ENCODE results near the gene PRTFDC1. TPM values are rescaled to one million over a fixed set of nuclear protein-coding genes. Genes with fewer than 3 reads are reported as not detected.

Gene PRTFDC1
- total RNA-seq, 2 experiments from 2014 or later = not detected

DNA sequence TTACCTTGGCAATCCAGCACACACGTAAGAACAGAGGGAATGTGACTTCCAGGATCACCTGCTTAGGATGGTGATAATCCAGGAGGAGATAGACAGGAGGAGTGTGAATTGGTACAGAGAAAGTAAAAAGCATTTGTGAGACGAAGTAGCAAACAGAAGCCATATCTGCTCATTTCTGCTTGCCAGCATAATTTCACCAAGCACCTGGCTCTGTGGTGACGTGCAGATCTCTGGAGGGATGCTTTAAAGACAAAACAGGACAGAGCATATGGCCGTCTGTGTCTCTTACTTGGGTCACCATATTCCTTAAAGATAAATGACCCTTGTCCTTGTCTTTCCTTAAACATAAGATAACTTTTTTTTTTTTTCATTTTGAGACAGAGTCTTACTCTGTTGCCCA lies 138.6 kb downstream of the PRTFDC1 start:
- H3K9me2 ChIP-seq (ENCODE audit: insufficient read depth, low read length) = no peaks in the 10 kb centered on the region
- no peak overlapping the region for H2AFZ ChIP-seq (ENCODE audit: low read length)
- H3K4me3 ChIP-seq (ENCODE audit: low read depth, low read length, poor library complexity, severe bottlenecking) = no peak overlapping the region
- intact Hi-C loops (cut with micrococcal nuclease; ENCODE audit: unreplicated experiment) = no loop called here
- ChIA-PET CTCF (ENCODE audit: unreplicated experiment) (no interaction called here), POLR2A (no interaction called here)
- no peaks in the 10 kb centered on the region for H3K9me3 ChIP-seq (ENCODE audit: low read length)
- H3K79me2 ChIP-seq (ENCODE audit: insufficient read depth, low read depth, low read length) = no peaks in the 10 kb centered on the region
- H3K36me3 ChIP-seq (ENCODE audit: insufficient read depth, low read length) = no peaks in the 10 kb centered on the region
- no peak for DNase-seq (ENCODE audit: low spot score)
- no peak for TF ChIP-seq EZH2phosphoT487 (IDR thresholded peaks at IDR 0.05; ENCODE audit: borderline replicate concordance, low read depth, low read length)
- TF ChIP-seq CTCF (conservative IDR thresholded peaks at IDR 0.05; ENCODE audit: low read length) = no peak
- no peaks in the 10 kb centered on the region for H4K20me1 ChIP-seq (ENCODE audit: insufficient read depth, low read length)
- no peak overlapping the region for H3K27ac ChIP-seq (ENCODE audit: low read depth, low read length, poor library complexity, severe bottlenecking)
- H3K4me2 ChIP-seq (ENCODE audit: low read length) = no peak overlapping the region
- H3K4me1 ChIP-seq (ENCODE audit: insufficient read depth, low read length, poor library complexity, severe bottlenecking) = no peaks in the 10 kb centered on the region
- BruUV-seq (replicated peaks) = no TSS peak

- POLR2A ChIA-PET = interaction anchor here (0.7 kb wide), 1 partner anchor 490 kb away, joined by 3 read pairs; no protein-coding TSS in a partner anchor
- no peak for TF ChIP-seq CTCF (conservative IDR thresholded peaks at IDR 0.05; ENCODE audit: low read length)
- no peak for TF ChIP-seq EZH2phosphoT487 (IDR thresholded peaks at IDR 0.05; ENCODE audit: borderline replicate concordance, low read depth, low read length)
- BruUV-seq (replicated peaks) = no TSS peak
Observed at GRCh38 chr10:24806262-24806661, 146.1 kb downstream of the PRTFDC1 start.

DNA sequence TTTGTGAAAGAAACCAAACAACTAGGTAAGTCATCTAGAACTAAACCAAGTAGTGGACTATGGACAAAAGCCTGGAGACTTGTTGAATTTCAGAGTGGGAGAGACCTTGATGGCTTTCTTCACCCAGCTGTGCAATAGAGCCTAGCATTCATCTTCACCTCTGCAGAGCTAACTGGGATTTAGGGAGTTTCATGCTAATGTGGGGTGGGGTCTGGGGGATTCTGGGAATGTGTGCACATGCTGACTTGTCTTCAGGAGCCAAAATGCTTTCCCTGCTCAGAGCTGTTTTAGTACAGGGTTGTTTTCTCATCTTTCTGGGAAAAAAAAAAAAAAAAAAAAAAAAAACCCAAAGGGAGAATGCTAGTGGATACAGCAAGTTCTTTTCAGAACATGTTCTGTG lies 147.4 kb downstream of the PRTFDC1 start:
- Histone ChIP-seq H3K36me3 (ENCODE audit: insufficient read depth, low read length) (no peaks in the 10 kb centered on the region), H3K79me2 (ENCODE audit: insufficient read depth, low read depth, low read length) (no peaks in the 10 kb centered on the region), H3K9me3 (ENCODE audit: low read length) (no peaks in the 10 kb centered on the region), H4K20me1 (ENCODE audit: insufficient read depth, low read length) (no peaks in the 10 kb centered on the region), H3K4me2 (ENCODE audit: low read length) (no peak overlapping the region), H2AFZ (ENCODE audit: low read length) (no peak overlapping the region), H3K4me3 (ENCODE audit: low read depth, low read length, poor library complexity, severe bottlenecking) (no peak overlapping the region), H3K9me2 (ENCODE audit: insufficient read depth, low read length) (no peaks in the 10 kb centered on the region), H3K4me1 (ENCODE audit: insufficient read depth, low read length, poor library complexity, severe bottlenecking) (no peaks in the 10 kb centered on the region), H3K27ac (ENCODE audit: low read depth, low read length, poor library complexity, severe bottlenecking) (no peak overlapping the region)
- no peak for DNase-seq (ENCODE audit: low spot score)
- ChIA-PET POLR2A (interaction anchor here (0.6 kb wide), 3 partner anchors 35 to 1452 kb away, joined by 3 to 5 read pairs (median 3); no protein-coding TSS in a partner anchor), CTCF (ENCODE audit: unreplicated experiment) (no interaction called here)
- TF ChIP-seq CTCF (conservative IDR thresholded peaks at IDR 0.05; ENCODE audit: low read length) (no peak), EZH2phosphoT487 (IDR thresholded peaks at IDR 0.05; ENCODE audit: borderline replicate concordance, low read depth, low read length) (no peak)
- intact Hi-C loops (cut with micrococcal nuclease; ENCODE audit: unreplicated experiment) = no loop called here
- no TSS peak for BruUV-seq (replicated peaks)

More at GRCh38 chr10:24806262-24806661, 146.1 kb downstream of the PRTFDC1 start:
- H4K20me1 ChIP-seq (ENCODE audit: insufficient read depth, low read length) = no peaks in the 10 kb centered on the region
- H3K36me3 ChIP-seq (ENCODE audit: insufficient read depth, low read length) = no peaks in the 10 kb centered on the region
- no peak overlapping the region for H3K4me2 ChIP-seq (ENCODE audit: low read length)
- no peaks in the 10 kb centered on the region for H3K9me3 ChIP-seq (ENCODE audit: low read length)
- CTCF ChIA-PET (ENCODE audit: unreplicated experiment) = no interaction called here
- H3K4me3 ChIP-seq (ENCODE audit: low read depth, low read length, poor library complexity, severe bottlenecking) = no peak overlapping the region
- DNase-seq (ENCODE audit: low spot score) = no peak
- no peaks in the 10 kb centered on the region for H3K4me1 ChIP-seq (ENCODE audit: insufficient read depth, low read length, poor library complexity, severe bottlenecking)
- H2AFZ ChIP-seq (ENCODE audit: low read length) = no peak overlapping the region
- H3K27ac ChIP-seq (ENCODE audit: low read depth, low read length, poor library complexity, severe bottlenecking) = no peak overlapping the region
- intact Hi-C loops (cut with micrococcal nuclease; ENCODE audit: unreplicated experiment) = no loop called here
- H3K79me2 ChIP-seq (ENCODE audit: insufficient read depth, low read depth, low read length) = no peaks in the 10 kb centered on the region
- H3K9me2 ChIP-seq (ENCODE audit: insufficient read depth, low read length) = no peaks in the 10 kb centered on the region

Measured in OCI-LY7 (cell line).